HEK293T (cell line): ENCODE data around the gene LDHA.

Experiments used
- CTCF ChIA-PET: fragments of 350-600 bp; formaldehyde crosslinking; extraction: SDS; loops from one replicate; lab custom pipeline; 2021; ENCODE audit warnings: antibody characterized with exemption, inconsistent platforms; lab: Yijun Ruan, JAX
- POLR2A ChIA-PET: fragments of 350-600 bp; formaldehyde crosslinking; extraction: SDS; loops from one replicate; lab custom pipeline; 2020; ENCODE audit warnings: antibody characterized with exemption, inconsistent platforms; lab: Yijun Ruan, JAX
- DNase-seq: peaks from one replicate; pipeline ENCODE4 v3.0.0; 2012; ENCODE audit warnings: mixed read lengths; ENCODE audit errors: extremely low spot score
- FOXK2 ChIP-seq: fragments of 450-650 bp; IDR thresholded peaks from 2 replicates; pipeline ENCODE4 v1.6.1; 2016; ENCODE audit warnings: mild to moderate bottlenecking
- SP1 ChIP-seq: fragments of 450-650 bp; IDR thresholded peaks from 2 replicates; pipeline ENCODE4 v1.6.1; 2017
- SUZ12 ChIP-seq: fragments of 450-650 bp; IDR thresholded peaks from 2 replicates; pipeline ENCODE4 v1.6.1; 2016; ENCODE audit warnings: mild to moderate bottlenecking
- ZNF384 ChIP-seq: fragments of 450-650 bp; IDR thresholded peaks from 2 replicates; pipeline ENCODE4 v1.6.1; 2016

LDHA gene

GRCh38 chr11:18457450-18457849 lies 63.1 kb downstream of the LDHA start:
- TF ChIP-seq SP1 = no peak
- TF ChIP-seq SUZ12 = no peak
- TF ChIP-seq ZNF384 = no peak
- no peak for TF ChIP-seq FOXK2
- no peak for DNase-seq
- POLR2A ChIA-PET = no interaction called here
- CTCF ChIA-PET = no interaction called here
